ENCODE results near the gene PIKFYVE. TPM values are rescaled to one million over a fixed set of nuclear protein-coding genes. Genes with fewer than 3 reads are reported as not detected.

The PIKFYVE gene
- total RNA-seq, 1 donor from 2014 or later: 33.8 TPM

- no peak for TF ChIP-seq CTCF (conservative IDR thresholded peaks at IDR 0.05)
- Mint-ChIP-seq H3K36me3 (peaks cover 31% of the 10 kb centered on the region), H3K27me3 (no peaks in the 10 kb centered on the region), H3K27ac (no peak overlapping the region), H3K4me1 (ENCODE audit: unreplicated experiment) (no peaks in the 10 kb centered on the region), H3K4me3 (no peak overlapping the region), H3K9me3 (no peaks in the 10 kb centered on the region)
- no peak for DNase-seq (ENCODE audit: extremely low spot score, unreplicated experiment)
These were observed 54.6 kb downstream of the PIKFYVE start for GRCh38 chr2:208320686-208321085.

GRCh38 chr2:208326016-208326415 is 60.0 kb downstream of the PIKFYVE start:
- TF ChIP-seq CTCF (conservative IDR thresholded peaks at IDR 0.05): no peak
- Mint-ChIP-seq H3K9me3 (no peaks in the 10 kb centered on the region), H3K4me3 (no peak overlapping the region), H3K4me1 (ENCODE audit: unreplicated experiment) (no peaks in the 10 kb centered on the region), H3K36me3 (peaks cover 26% of the 10 kb centered on the region), H3K27ac (no peak overlapping the region), H3K27me3 (no peaks in the 10 kb centered on the region)
- DNase-seq (ENCODE audit: extremely low spot score, unreplicated experiment): no peak

- Mint-ChIP-seq H3K4me3 (no peak overlapping the region), H3K4me1 (ENCODE audit: unreplicated experiment) (no peaks in the 10 kb centered on the region), H3K27ac (no peak overlapping the region), H3K9me3 (no peaks in the 10 kb centered on the region), H3K36me3 (peaks cover 26% of the 10 kb centered on the region), H3K27me3 (no peaks in the 10 kb centered on the region)
- TF ChIP-seq CTCF (conservative IDR thresholded peaks at IDR 0.05): no peak
- no peak for DNase-seq (ENCODE audit: extremely low spot score, unreplicated experiment)
These were observed 63.4 kb downstream of the PIKFYVE start for GRCh38 chr2:208329485-208329884.

GRCh38 chr2:208334230-208334629 is 68.2 kb downstream of the PIKFYVE start:
- no peak overlapping the region for H3K4me3 Mint-ChIP-seq
- TF ChIP-seq CTCF (conservative IDR thresholded peaks at IDR 0.05): no peak
- H3K9me3 Mint-ChIP-seq: no peaks in the 10 kb centered on the region
- H3K4me1 Mint-ChIP-seq (ENCODE audit: unreplicated experiment): no peaks in the 10 kb centered on the region
- H3K36me3 Mint-ChIP-seq: peaks cover 27% of the 10 kb centered on the region
- no peak for DNase-seq (ENCODE audit: extremely low spot score, unreplicated experiment)
- no peaks in the 10 kb centered on the region for H3K27me3 Mint-ChIP-seq
- H3K27ac Mint-ChIP-seq: peak overlapping the region; percentile 40

GRCh38 chr2:208346756-208347155 is 80.7 kb downstream of the PIKFYVE start:
- Mint-ChIP-seq H3K27me3 (no peaks in the 10 kb centered on the region), H3K27ac (no peak overlapping the region), H3K4me1 (ENCODE audit: unreplicated experiment) (no peaks in the 10 kb centered on the region), H3K4me3 (no peak overlapping the region), H3K9me3 (no peaks in the 10 kb centered on the region), H3K36me3 (peaks cover 40% of the 10 kb centered on the region)
- TF ChIP-seq CTCF (conservative IDR thresholded peaks at IDR 0.05): no peak
- no peak for DNase-seq (ENCODE audit: extremely low spot score, unreplicated experiment)

- no peak for TF ChIP-seq CTCF (conservative IDR thresholded peaks at IDR 0.05)
- Mint-ChIP-seq H3K4me1 (ENCODE audit: unreplicated experiment) (no peaks in the 10 kb centered on the region), H3K4me3 (no peak overlapping the region), H3K27me3 (no peaks in the 10 kb centered on the region), H3K27ac (no peak overlapping the region), H3K36me3 (peaks cover 51% of the 10 kb centered on the region), H3K9me3 (no peaks in the 10 kb centered on the region)
- DNase-seq (ENCODE audit: extremely low spot score, unreplicated experiment): no peak
These were observed 84.6 kb downstream of the PIKFYVE start for GRCh38 chr2:208350610-208351009.
